H1 (cell line): Measurements from ENCODE around the gene PVR. TPM values are rescaled to one million over a fixed set of nuclear protein-coding genes. Genes with fewer than 3 reads are reported as not detected.

Experiments
- polyA plus RNA-seq, 7 experiments: library from polyadenylated mRNA; depleted of rRNA in 3 of 7; stranded (reverse) in 5 of 7; unstranded in 2 of 7; fragments of >200 nt in 5 of 7; fragments of 200-250 nt in 2 of 7; gene quantifications; 1 replicate in 5 of 7; 2 replicates in 1 of 7; 4 replicates in 1 of 7; pipeline versions ENCODE4 v1.2.1 to v1.2.3, GENCODE V29; 2011 to 2013; ENCODE audit warnings: missing spikeins in 2 of 7, mixed read lengths in 2 of 7
- total RNA-seq: library from RNA; stranded (reverse); fragmentation: NEBNext Ultra II Directional; extraction: Animal tissue kit (Norgen Biotek cat#: 25700); gene quantifications from 2 replicates; pipeline ENCODE4 v1.2.1, GENCODE V29; 2021
- TF ChIP-seq, protein P1 (sequence below): IDR thresholded peaks from 2 replicates; pipeline ENCODE4 v1.6.1; 2011; ENCODE audit warnings: low read length, improper control_type of control experiment

The PVR gene
- total and polyA plus RNA-seq, 2 of the 8 experiments (the other 6 are each of a cell fraction or from before 2014, with no cell fraction given) = 13.3 to 14.8 TPM

DNA sequence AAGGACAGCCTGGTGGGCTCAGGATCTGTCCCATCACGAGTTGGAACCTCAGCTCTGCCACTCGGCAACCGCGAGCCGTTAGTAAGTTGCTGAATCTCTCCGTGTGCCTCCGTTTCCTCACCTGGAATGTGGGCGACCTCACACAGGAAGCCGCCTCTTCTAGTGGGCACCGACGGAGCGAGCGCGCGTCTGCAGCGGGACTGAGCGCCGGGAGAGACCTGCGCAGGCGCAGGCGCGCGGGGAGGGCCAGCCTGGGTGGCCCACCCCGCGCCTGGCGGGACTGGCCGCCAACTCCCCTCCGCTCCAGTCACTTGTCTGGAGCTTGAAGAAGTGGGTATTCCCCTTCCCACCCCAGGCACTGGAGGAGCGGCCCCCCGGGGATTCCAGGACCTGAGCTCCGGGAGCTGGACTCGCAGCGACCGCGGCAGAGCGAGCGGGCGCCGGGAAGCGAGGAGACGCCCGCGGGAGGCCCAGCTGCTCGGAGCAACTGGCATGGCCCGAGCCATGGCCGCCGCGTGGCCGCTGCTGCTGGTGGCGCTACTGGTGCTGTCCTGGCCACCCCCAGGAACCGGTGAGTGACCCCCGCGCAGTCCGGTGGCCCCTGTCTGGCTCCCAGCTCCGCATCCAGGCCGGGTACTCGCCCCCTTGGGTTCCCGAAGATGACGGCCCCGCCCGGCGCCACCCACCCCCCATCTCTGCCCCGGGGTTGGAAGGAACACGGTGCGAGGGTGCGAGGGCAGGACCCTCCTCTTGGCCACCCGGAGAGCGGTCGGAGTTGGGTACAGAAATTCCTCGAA lies at the start of gene PVR (continued):
- TF ChIP-seq, protein P1, sequence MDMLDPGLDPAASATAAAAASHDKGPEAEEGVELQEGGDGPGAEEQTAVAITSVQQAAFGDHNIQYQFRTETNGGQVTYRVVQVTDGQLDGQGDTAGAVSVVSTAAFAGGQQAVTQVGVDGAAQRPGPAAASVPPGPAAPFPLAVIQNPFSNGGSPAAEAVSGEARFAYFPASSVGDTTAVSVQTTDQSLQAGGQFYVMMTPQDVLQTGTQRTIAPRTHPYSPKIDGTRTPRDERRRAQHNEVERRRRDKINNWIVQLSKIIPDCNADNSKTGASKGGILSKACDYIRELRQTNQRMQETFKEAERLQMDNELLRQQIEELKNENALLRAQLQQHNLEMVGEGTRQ = no peak
- TF ChIP-seq, all 59 proteins: peak for 19
